ENCODE results near the gene CDCP2.

CDCP2 gene

DNA sequence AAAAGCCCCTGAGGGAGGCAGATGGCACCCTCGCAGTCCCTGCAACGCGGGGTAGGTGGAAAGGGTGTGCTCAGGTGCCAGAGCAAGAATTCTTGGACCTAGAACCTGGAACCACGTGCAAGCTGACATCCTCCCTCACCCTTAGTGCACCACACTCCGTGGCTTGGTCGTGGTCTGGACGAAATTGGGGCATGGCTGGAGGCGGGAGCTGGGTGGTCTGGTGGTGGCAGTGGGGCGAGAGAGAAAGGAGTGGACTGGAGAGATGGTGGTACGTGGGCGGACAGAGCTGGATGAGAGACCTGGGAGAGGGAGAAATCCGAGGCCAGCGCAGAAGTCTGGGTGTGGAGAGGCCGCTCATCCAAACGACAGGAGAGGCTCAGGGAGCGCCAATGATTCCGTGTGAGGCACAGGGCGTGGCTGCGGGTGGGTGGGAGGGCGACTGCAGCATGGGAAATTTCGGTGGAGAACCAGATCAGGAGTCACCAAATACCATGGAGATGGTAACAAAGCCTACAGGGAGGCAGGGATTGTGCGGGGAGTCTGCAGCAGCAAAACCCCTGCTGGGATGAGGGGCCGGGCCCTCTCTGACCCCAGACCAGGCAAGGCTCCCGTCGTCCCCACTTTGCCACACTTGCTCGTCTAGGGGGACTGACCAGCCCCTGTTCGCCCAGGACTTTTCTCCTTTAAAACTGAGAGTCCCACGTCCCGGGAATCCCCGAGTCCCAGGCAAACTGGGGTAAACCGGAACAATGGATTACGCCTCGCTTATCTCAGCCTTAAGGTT, 31.9 kb downstream of the CDCP2 start:
- WGBS, result 84% methylated on average over 29 of the region's 33 CpGs

DNA sequence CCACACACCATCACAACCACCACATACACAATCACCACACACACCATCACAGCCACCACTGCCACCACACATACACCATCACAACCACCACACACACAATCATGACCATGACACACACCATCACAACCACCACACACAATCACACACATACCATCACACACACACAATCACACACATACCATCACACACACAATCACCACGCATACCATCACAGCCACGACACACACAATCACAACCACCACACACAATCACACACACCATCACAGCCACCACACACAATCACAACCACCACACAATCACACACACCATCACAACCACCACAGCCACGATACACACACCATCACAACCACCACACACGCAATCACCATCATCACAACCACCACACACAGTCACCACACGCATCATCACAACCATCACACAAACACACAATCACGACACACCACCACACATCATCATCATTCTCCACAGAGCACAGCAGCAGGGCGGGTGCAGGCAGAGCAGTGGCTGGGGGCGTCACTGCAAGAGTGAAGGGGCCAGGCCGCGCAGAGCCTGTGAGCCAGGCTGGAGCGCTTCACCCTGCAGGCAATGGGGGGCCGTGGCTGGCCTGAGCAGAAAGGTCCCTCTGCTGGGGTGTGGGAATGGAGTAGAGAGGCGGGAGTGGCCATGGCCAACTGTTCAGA, 32.6 kb downstream of the CDCP2 start:
- H2AK5ac ChIP-seq (ENCODE audit: low read length, severe bottlenecking), result peak overlapping the region; percentile 18
- no peak overlapping the region for H3K9ac ChIP-seq (ENCODE audit: low read length)
- no peak overlapping the region for H3K27ac ChIP-seq (ENCODE audit: low read length, poor library complexity, severe bottlenecking)
- no peaks in the 10 kb centered on the region for H3K9me3 ChIP-seq (ENCODE audit: control insufficient read depth, low read length)
- peak overlapping the region in 1 of 2 experiments; percentile 38 for H3K18ac ChIP-seq (ENCODE audit: low read depth in 1 of 2, low read length in 2 of 2)
- no peak for DNase-seq
- no peaks in the 10 kb centered on the region for H3K79me1 ChIP-seq (replicated peaks; ENCODE audit: low read length, poor library complexity, severe bottlenecking)
- H3K4me2 ChIP-seq (ENCODE audit: low read length, poor library complexity, severe bottlenecking), result no peak overlapping the region
- peak overlapping the region in 1 of 2 experiments; percentile 97 for H3K14ac ChIP-seq (ENCODE audit: low read length in 2 of 2)
- no peak overlapping the region for H2BK5ac ChIP-seq (ENCODE audit: low read depth, low read length, poor library complexity, severe bottlenecking)
- H2BK12ac ChIP-seq (ENCODE audit: low read length in 2 of 2), result peak overlapping the region; percentile 44 to 76
- H3K4me3 ChIP-seq (ENCODE audit: insufficient read depth in 1 of 2, low read depth in 1 of 2, low read length in 2 of 2), result no peak overlapping the region
- no peak overlapping the region for H2BK15ac ChIP-seq (ENCODE audit: low read depth, poor library complexity, severe bottlenecking)
- no peak overlapping the region for H2AFZ ChIP-seq (ENCODE audit: low read depth, low read length)
- peaks cover 0 to 3% of the 10 kb centered on the region in 2 experiments for H3K36me3 ChIP-seq (ENCODE audit: control insufficient read depth in 1 of 2, insufficient read depth in 2 of 2, low read depth in 1 of 2, low read length in 2 of 2)
- H2BK120ac ChIP-seq (ENCODE audit: low read depth, low read length), result no peak overlapping the region
- peak overlapping the region in 1 of 2 experiments; percentile 26 for H3K23ac ChIP-seq (ENCODE audit: low read length in 2 of 2)
- no peak overlapping the region for H3K4ac ChIP-seq (ENCODE audit: low read depth in 1 of 2, low read length in 2 of 2)
- peaks cover 30% of the 10 kb centered on the region for H3K4me1 ChIP-seq (ENCODE audit: control insufficient read depth, insufficient read depth, low read depth, low read length)
- peak overlapping the region; percentile 7 for H4K8ac ChIP-seq (ENCODE audit: low read length)
- H4K91ac ChIP-seq (ENCODE audit: low read length), result peak overlapping the region; percentile 8
- H3K27me3 ChIP-seq (ENCODE audit: control insufficient read depth in 1 of 2, insufficient read depth in 1 of 2, low read length in 2 of 2), result peaks cover 5 to 10% of the 10 kb centered on the region in 2 experiments
- WGBS, result 96% methylated on average over 13 of the region's 13 CpGs

More for the DNA sequence above, 31.9 kb downstream of the CDCP2 start:
- no peak for DNase-seq
- H3K36me3 ChIP-seq (ENCODE audit: control insufficient read depth in 1 of 2, insufficient read depth in 2 of 2, low read depth in 1 of 2, low read length in 2 of 2), result peaks cover 0 to 3% of the 10 kb centered on the region in 2 experiments
- H3K9ac ChIP-seq (ENCODE audit: low read length), result peak overlapping the region; percentile 91
- H3K4ac ChIP-seq (ENCODE audit: low read depth in 1 of 2, low read length in 2 of 2), result no peak overlapping the region
- peak overlapping the region; percentile 60 for H3K4me2 ChIP-seq (ENCODE audit: low read length, poor library complexity, severe bottlenecking)
- H2AFZ ChIP-seq (ENCODE audit: low read depth, low read length), result no peak overlapping the region
- H3K18ac ChIP-seq (ENCODE audit: low read depth in 1 of 2, low read length in 2 of 2), result no peak overlapping the region
- no peak overlapping the region for H3K14ac ChIP-seq (ENCODE audit: low read length in 2 of 2)
- peak overlapping the region; percentile 43 for H4K8ac ChIP-seq (ENCODE audit: low read length)
- no peaks in the 10 kb centered on the region for H3K79me1 ChIP-seq (replicated peaks; ENCODE audit: low read length, poor library complexity, severe bottlenecking)
- no peak overlapping the region for H2BK120ac ChIP-seq (ENCODE audit: low read depth, low read length)
- no peaks in the 10 kb centered on the region for H3K9me3 ChIP-seq (ENCODE audit: control insufficient read depth, low read length)
- no peak overlapping the region for H3K27ac ChIP-seq (ENCODE audit: low read length, poor library complexity, severe bottlenecking)
- H3K4me3 ChIP-seq (ENCODE audit: insufficient read depth in 1 of 2, low read depth in 1 of 2, low read length in 2 of 2), result peak overlapping the region in 1 of 2 experiments; percentile 70
- no peak overlapping the region for H2BK5ac ChIP-seq (ENCODE audit: low read depth, low read length, poor library complexity, severe bottlenecking)
- H3K23ac ChIP-seq (ENCODE audit: low read length in 2 of 2), result no peak overlapping the region
- no peak overlapping the region for H2BK15ac ChIP-seq (ENCODE audit: low read depth, poor library complexity, severe bottlenecking)
- H3K27me3 ChIP-seq (ENCODE audit: control insufficient read depth in 1 of 2, insufficient read depth in 1 of 2, low read length in 2 of 2), result peaks cover 5 to 10% of the 10 kb centered on the region in 2 experiments
- H4K91ac ChIP-seq (ENCODE audit: low read length), result no peak overlapping the region
- H2BK12ac ChIP-seq (ENCODE audit: low read length in 2 of 2), result no peak overlapping the region
- peaks cover 30% of the 10 kb centered on the region for H3K4me1 ChIP-seq (ENCODE audit: control insufficient read depth, insufficient read depth, low read depth, low read length)
- H2AK5ac ChIP-seq (ENCODE audit: low read length, severe bottlenecking), result no peak overlapping the region

DNA sequence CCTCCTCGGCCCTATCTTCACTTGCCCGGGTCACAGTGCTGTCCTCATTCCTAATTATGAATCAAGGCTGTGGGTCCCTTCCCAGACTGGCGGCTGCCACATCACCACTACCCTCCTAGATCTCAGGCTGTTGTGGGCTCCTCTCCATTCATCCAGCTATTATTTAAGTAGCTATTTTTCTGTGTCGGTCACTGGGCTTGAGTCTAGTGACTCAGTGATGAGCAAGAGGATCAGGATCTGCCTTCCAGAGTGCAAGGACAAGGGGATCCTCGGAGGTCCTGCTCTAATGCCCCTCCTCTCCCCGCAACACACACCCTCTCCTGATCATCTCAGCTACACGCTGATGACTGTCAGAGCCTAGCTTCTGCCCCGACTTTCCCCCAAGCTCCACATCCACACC, 34.1 kb downstream of the CDCP2 start:
- Histone ChIP-seq H2BK120ac (ENCODE audit: low read depth, low read length) (no peak overlapping the region), H3K18ac (ENCODE audit: low read depth in 1 of 2, low read length in 2 of 2) (peak overlapping the region in 1 of 2 experiments; percentile 34), H3K9ac (ENCODE audit: low read length) (no peak overlapping the region), H2BK12ac (ENCODE audit: low read length in 2 of 2) (peak overlapping the region in 1 of 2 experiments; percentile 43), H3K36me3 (ENCODE audit: control insufficient read depth in 1 of 2, insufficient read depth in 2 of 2, low read depth in 1 of 2, low read length in 2 of 2) (peaks cover 0 to 3% of the 10 kb centered on the region in 2 experiments), H2AK5ac (ENCODE audit: low read length, severe bottlenecking) (no peak overlapping the region), H2AFZ (ENCODE audit: low read depth, low read length) (peak overlapping the region; percentile 54), H2BK5ac (ENCODE audit: low read depth, low read length, poor library complexity, severe bottlenecking) (no peak overlapping the region), H4K91ac (ENCODE audit: low read length) (no peak overlapping the region), H3K23ac (ENCODE audit: low read length in 2 of 2) (no peak overlapping the region), H3K14ac (ENCODE audit: low read length in 2 of 2) (no peak overlapping the region), H3K27me3 (ENCODE audit: control insufficient read depth in 1 of 2, insufficient read depth in 1 of 2, low read length in 2 of 2) (peaks cover 8 to 10% of the 10 kb centered on the region in 2 experiments), H3K4me1 (ENCODE audit: control insufficient read depth, insufficient read depth, low read depth, low read length) (peaks cover 30% of the 10 kb centered on the region), H3K4me2 (ENCODE audit: low read length, poor library complexity, severe bottlenecking) (no peak overlapping the region), H3K79me1 (replicated peaks; ENCODE audit: low read length, poor library complexity, severe bottlenecking) (no peaks in the 10 kb centered on the region), H3K9me3 (ENCODE audit: control insufficient read depth, low read length) (no peaks in the 10 kb centered on the region), H3K4ac (ENCODE audit: low read depth in 1 of 2, low read length in 2 of 2) (peak overlapping the region in 1 of 2 experiments; percentile 3), H4K8ac (ENCODE audit: low read length) (no peak overlapping the region), H3K27ac (ENCODE audit: low read length, poor library complexity, severe bottlenecking) (no peak overlapping the region), H3K4me3 (ENCODE audit: insufficient read depth in 1 of 2, low read depth in 1 of 2, low read length in 2 of 2) (no peak overlapping the region), H2BK15ac (ENCODE audit: low read depth, poor library complexity, severe bottlenecking) (no peak overlapping the region)
- peak; percentile 68 for DNase-seq
- 47% methylated on average over 8 of the region's 8 CpGs for WGBS
